GM19239 (cell line): ENCODE data around the gene ARNT2.

Source experiments
- DNase-seq: peaks from one replicate; pipeline ENCODE4 v3.0.0; 2011; ENCODE audit warnings: low spot score; ENCODE audit not compliant: insufficient read length
- FAIRE-seq: peaks from 2 replicates; lab custom pipeline; 2011; peaks lifted over from hg19 to GRCh38; lab: Jason Lieb, UNC

The ARNT2 gene

GRCh38 chr15:80485370-80486164 lies 81.4 kb downstream of the ARNT2 start:
- DNase-seq (no peak), FAIRE-seq (no peak)

DNA sequence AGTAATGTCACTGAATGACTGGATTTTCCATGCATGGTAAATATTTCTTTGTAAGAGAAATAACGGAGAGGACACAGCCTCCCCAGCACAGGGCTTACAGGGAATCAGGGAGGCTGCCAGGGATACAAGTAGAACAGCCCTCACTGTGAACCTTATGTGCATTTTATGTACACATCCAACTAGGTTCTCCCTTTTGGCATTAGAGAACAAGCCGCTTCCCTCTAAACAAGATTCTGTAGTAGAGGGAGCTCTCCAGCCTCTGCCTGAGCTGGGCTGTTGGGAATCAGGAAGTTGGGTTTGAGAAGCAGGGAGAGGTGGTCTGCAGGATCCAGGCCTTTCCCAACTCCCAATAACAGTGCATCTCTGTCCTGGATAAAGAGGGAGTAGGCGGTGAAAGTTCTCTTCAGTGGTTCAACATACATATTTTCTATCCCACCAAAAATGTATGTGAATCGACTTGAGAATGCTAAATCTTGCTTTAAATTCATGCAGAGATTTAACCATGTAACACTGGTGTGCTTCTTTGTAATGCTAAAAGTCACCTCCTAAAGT lies 83.7 kb downstream of the ARNT2 start:
- DNase-seq (no peak), FAIRE-seq (no peak)

- DNase-seq (no peak), FAIRE-seq (no peak)
These were observed 84.9 kb downstream of the ARNT2 start for GRCh38 chr15:80489030-80489594.

DNA sequence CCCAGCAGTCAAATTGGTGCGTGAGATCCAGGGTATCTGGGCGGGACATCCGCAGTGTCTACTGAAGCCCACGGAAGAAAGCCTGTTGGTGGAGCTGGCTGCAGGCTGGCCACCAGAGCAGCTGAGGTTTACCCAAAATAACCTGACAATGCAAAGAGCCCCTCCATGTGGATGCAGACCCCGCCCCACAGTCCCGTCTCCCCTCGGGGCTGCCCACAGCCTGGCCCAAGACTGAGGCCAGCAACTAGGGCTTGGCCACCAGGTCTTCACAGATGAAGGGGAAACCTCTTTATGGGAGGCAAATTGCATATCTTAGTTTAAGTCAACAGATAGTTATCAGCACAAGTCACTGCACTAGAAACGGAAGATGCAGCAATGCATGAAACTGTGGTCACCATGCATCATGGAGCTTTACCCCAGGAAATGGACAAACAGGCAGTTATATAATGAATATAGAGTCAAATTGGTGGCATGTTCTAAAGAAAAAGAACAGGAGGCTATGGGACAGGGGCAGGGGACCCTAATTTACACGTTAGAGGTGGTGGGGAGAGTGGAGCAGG lies 86.3 kb downstream of the ARNT2 start:
- FAIRE-seq (no peak), DNase-seq (no peak)

DNA sequence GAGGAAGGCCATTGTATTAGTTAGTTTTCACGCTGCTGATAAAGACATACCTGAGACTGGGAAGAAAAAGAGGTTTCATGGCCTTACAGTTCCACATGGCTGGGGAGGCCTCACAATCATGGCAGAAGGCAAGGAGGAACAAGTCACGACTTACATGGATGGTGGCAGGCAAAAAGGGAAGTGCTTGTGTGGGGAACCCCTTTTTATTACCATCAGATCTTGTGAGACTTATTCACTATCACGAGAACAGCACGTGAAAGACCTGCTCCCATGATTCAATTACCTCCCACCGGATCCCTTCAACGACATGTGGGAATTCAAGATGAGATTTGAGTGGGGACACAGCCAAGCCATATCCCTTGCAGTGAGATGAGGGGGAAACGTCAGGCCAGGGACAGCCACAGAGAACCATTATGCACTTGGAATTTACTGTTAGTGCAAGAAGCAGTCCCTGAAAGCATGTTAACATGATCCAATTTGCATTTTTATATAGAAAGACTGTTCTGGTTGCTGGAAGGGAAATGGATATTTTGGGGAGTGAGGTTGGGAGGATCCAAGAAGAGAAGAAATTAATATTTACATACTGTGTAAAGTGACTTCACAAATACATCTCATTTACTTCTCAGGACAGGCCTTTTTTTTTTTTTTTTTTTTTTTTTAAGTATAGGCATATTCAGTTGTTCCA lies 87.1 kb downstream of the ARNT2 start:
- FAIRE-seq (no peak), DNase-seq (no peak)

- FAIRE-seq = no peak
These were observed 88.2 kb downstream of the ARNT2 start for GRCh38 chr15:80492409-80492808.

DNA sequence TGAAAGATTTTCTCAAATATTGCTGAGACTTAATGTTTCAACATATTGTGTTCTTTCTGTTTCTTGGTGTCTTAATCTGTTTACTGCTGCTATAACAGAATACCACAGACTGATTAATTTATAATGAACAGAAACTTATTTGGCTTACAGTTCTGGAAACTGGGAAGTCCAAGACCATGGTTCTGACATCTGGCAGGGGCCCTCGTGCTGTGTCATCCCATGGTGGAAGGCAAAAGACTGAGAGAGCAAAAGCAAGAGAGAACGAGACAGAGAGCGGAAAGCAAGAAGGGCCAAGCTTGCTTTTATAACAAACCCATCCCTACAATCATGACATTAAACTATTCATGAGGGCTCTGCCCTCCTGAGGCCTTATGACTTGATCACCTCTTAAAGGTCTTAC lies 88.7 kb downstream of the ARNT2 start:
- DNase-seq (no peak), FAIRE-seq (no peak)

More at GRCh38 chr15:80492409-80492808, 88.2 kb downstream of the ARNT2 start:
- DNase-seq = no peak

DNA sequence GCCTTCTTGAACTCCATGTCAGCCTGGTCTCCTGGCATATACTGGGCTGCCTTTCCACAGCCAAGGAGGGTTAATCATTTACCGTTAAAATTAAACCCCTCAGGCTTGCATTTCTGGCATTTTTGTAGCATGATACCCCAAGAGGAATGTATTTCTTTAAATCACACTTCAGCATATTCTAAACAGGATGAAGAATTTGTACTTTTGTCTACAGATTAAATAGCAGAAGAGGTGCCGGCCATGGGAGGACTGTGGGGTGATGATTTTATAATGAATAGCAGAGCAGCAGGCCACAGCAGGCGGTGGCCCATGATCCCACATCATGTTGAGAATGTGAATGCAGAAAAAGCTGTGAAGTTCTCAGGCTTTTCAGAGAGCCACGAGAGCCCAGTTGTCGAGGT lies 90.2 kb downstream of the ARNT2 start:
- DNase-seq (no peak), FAIRE-seq (no peak)

GRCh38 chr15:80494756-80495155 lies 90.6 kb downstream of the ARNT2 start:
- DNase-seq (no peak), FAIRE-seq (no peak)

GRCh38 chr15:80495401-80495942 lies 91.3 kb downstream of the ARNT2 start:
- no peak for DNase-seq
- no peak for FAIRE-seq

DNA sequence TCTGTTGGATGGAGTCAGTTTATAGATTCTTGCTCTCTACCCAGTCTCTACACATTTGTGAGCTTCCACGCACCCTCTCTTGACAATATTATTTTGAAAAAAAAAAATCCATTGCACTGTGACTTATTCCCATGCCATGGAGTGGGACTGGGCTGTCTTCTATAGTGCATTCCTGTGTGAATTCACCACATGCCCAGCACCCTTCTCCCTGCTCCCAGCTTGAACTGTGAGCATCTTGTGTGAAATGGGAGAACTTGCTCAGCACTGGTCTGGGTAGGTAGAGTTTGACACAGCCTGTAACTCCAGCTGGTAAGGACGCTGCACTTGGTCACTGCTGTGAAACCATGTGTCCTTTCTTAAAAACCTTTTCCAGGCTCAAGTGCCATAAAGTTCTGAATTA lies 91.9 kb downstream of the ARNT2 start:
- DNase-seq = no peak

DNA sequence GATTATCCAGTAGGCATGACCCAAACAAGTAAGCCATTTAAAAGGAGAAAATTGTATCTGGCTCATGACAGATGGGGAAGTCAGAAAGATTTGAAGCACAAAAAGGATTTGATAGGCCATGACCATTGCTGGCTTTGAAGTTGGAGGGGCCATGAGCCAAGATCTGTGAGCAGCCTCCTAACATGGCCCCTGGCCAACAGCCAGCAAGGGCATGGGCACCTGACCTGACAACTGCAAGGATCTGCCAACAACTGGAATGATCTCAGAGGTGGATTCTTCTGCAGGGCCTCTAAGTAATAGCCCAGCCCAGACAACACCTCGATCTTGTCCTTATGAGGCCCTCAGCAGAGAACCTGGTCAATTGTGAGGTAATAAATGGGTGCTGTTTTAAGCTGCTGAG lies 93.0 kb downstream of the ARNT2 start:
- FAIRE-seq (no peak), DNase-seq (no peak)

More for the DNA sequence above, 91.9 kb downstream of the ARNT2 start:
- no peak for FAIRE-seq

DNA sequence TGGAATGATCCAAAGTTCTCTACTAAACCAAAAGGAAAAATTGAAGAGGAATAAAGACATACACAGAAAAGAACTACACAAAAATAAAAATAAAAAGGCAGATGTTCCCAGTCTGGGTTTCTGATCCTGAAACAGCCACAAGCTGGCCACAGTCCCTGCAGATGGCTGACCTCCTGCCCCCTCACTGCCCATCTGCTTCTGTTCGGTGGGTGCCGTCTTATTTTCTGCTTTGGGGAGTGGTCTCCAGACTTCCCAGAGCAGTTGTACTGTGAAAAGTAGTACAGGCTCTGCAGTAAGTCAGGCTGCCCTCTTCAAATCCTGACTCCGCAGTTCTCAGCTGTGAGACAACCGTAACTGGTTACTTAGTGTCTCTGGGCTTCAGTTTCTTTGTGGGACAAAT lies 94.5 kb downstream of the ARNT2 start:
- FAIRE-seq (no peak), DNase-seq (no peak)

DNA sequence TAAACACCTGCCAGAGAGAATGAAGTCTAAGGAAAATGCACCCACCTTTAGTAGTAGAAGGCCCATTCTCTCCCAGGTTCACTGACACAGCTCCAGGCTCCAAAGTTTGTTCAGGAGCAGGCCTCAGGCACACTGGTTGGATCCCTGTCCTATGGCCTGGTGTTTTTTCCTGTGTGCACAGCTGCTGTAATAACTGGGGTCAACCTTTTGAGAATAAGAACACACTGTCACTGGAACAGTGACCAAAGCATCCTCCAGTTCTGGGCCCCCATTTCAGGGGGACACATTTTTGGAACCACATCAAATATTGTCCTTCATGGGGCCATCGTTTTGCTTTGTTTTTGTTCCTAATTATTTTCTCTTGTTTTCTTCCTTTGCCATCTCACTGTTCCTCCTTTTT lies 95.8 kb downstream of the ARNT2 start:
- FAIRE-seq = no peak
- DNase-seq = no peak

DNA sequence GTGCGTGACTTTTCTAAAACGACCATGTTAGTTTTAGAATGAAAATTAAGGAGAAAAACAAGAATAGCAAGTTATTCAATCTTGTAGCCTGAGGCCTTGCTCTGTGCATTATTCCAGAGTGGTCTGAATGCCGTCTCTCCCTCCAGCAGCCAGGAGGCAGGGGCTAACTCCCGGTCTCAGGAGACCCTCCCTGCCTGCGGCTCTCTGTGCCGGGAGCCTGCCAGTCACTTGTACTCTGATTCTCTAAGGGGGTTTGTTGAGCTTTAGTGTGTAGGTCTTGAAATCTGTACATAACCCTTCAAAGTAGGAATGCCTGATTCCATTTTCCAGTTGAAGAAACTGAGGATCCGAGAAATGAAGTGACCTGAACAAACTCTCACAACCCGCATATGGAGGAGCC lies 97.3 kb downstream of the ARNT2 start:
- FAIRE-seq (no peak), DNase-seq (no peak)

DNA sequence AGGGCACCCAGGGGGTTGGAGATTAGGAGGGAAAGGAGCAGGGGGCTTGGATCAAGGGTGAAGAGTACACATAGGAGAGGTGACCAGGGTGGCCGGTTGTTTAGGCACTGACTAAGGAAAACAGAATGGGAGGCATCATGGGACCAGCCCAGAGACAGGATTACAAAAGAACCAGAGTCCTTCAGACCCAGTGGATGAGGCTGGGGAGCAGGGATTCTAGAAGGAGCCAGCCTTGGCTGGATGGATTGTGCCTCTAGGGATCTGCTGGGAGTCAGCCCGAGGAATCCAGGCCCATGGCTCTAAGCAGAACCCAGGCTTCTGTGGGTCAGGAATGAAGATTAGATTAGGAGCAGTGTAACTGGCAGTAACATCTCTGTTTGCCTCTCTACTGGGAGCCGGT lies 98.6 kb downstream of the ARNT2 start:
- DNase-seq (no peak), FAIRE-seq (no peak)

DNA sequence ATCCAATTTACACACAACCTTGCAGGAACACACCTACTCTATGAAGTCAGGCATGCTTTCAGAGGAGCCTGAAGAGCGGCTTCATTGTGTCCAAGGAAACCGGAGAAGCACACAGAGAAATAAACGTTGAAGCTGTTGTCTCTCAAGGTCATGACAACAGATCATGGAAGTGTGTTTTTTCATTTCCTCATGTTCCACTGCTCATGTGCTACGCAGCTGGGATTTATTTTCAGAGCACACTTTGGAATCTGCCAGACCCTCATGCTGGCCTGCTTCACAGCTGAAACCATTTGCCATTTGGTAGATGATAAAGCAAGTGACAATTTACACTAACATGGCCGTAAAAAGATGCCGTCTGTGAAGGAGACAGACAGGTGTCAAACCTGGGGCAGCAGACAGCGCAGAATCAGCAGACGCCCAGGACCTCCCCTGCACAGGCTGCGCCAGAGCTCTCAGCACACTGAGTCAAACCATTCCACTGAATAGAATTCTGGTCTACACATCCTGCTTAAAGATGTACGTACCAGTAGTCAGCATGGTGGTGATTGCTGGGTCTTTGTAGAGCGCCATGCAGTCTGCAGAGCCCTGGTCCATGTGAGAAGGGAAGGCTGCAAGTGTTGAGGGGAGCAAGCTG lies 99.3 kb downstream of the ARNT2 start:
- DNase-seq (no peak), FAIRE-seq (no peak)

DNA sequence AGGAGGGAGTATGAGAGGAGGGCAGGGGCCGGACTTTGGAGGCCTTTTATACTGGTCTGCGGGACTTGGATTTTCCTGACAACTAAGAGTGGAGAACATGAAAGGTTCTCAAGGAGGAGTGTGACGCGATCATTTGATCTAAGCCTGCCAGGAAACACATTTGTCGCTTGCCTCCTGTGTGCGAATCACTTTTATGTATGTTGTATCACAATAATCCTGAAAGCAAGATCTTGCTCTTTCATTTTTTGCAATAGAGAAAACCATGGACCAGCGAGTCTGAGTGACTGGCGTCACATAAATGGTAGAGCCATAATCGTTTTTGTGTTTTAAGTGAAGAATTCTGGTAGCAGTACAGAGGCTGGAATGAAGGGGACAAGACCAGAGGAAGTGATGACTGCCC lies 100.7 kb downstream of the ARNT2 start:
- DNase-seq = no peak
- FAIRE-seq = no peak

DNA sequence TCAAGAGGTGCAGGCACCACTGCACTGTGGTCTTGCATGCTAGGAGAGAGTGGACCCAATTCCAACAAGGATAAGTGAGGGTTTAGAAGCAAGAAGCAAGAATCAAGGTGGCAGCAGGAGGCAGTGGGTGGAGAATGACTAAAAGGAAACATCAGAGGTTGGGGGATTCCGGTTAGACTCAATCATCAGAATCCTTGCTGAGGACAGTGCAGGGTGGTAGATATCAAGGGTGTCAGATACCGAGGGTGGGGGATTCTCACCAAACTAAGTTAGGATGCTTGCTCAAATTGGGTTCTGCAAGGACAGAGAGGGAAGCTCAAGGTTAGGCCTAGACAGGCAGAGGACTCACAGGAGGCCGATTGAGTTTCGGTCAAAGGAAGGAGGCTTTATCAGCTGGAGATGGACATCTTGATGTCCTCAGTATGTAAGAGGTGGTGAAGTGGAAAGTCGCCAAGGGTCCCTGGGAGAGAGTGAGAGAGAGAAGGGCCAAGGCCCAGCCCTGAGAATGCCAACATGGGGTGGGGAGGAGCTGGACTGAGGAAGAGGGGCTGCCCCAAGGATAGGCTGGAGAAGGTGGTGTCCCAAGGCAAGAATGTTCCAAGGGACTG lies 102.2 kb downstream of the ARNT2 start:
- no peak for FAIRE-seq
- no peak for DNase-seq

DNA sequence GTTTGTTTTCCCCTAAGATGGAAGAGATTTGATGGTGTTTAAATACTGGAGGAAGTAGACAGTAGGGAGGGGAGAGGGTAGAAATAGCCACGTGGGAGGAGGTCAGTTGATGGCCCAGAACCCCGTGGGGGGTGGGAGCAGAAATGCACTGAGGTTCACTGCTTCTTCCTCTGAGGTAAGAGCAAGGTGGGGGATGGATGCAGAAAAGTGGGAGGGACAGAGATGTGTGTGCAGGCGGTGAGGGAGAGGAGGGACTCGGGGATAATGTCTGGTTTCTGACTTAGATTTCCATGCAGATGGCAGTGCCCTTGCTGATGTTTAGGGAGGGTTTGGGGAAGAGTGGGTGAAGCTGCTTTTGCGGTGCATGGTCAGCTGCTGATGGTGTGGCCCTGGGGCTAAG lies 102.9 kb downstream of the ARNT2 start:
- DNase-seq (no peak), FAIRE-seq (no peak)
